ENCODE results near the gene WBP2NL.

WBP2NL gene

DNA sequence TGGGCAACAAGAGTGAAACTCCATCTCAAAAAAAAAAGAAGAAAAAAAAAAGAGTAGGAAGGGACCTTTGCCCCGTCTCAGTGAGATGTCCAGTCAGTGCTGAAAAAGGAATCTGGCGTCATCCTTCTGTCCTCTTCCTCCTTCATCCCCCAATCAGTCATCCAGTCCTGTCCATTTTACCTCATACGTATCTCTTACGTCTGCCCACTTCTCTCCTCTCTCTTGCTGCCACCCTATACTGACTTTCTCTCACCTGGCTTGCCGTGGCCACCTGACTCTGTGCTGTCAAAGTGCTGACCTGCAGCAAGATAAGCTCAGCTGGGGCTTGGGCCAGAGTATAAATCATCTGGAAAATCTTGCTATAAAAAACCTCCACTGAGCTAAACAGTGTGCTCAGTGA lies 15.7 kb upstream of the WBP2NL start:
- H2BK12ac ChIP-seq (ENCODE audit: low read length): no peak overlapping the region
- H4K8ac ChIP-seq (ENCODE audit: low read depth, low read length): no peak overlapping the region
- H2AFZ ChIP-seq (ENCODE audit: insufficient read depth, low read length, poor library complexity): no peak overlapping the region
- no peak overlapping the region for H3K4me3 ChIP-seq (ENCODE audit: low read depth, low read length)
- no peak overlapping the region for H3K18ac ChIP-seq (ENCODE audit: low read length)
- no peaks in the 10 kb centered on the region for H3K79me1 ChIP-seq (ENCODE audit: low read length)
- no peak overlapping the region for H2AK5ac ChIP-seq (ENCODE audit: low read length)
- H4K91ac ChIP-seq (ENCODE audit: low read depth, low read length): no peak overlapping the region
- H3K4me2 ChIP-seq (ENCODE audit: low read length): no peak overlapping the region
- H3K27ac ChIP-seq (ENCODE audit: low read depth, low read length): no peak overlapping the region
- DNase-seq: no peak
- H3K4me1 ChIP-seq (ENCODE audit: control insufficient read depth in 1 of 2, insufficient read depth in 2 of 2, low read length in 2 of 2): peaks cover 2 to 6% of the 10 kb centered on the region in 2 experiments
- no peaks in the 10 kb centered on the region for H3K79me2 ChIP-seq (ENCODE audit: control insufficient read depth, insufficient read depth, low read length, poor library complexity)
- H2BK120ac ChIP-seq (ENCODE audit: insufficient read depth, low read length, poor library complexity): no peak overlapping the region
- H3K4ac ChIP-seq (ENCODE audit: low read depth, low read length): no peak overlapping the region
- no peak overlapping the region for H3K9ac ChIP-seq (ENCODE audit: low read length)
- H2BK5ac ChIP-seq (ENCODE audit: low read depth, low read length, poor library complexity): no peak overlapping the region
- H3K9me3 ChIP-seq (ENCODE audit: insufficient read depth, low read depth, low read length): no peaks in the 10 kb centered on the region
- H3K23ac ChIP-seq (ENCODE audit: low read length): no peak overlapping the region
- no CpG with 5 or more reads among the region's 5 CpGs for WGBS (ENCODE audit: extremely low coverage, insufficient coverage, insufficient read length)
- no peak overlapping the region for H3K14ac ChIP-seq (ENCODE audit: low read length)
- no peak overlapping the region for H4K12ac ChIP-seq (ENCODE audit: low read depth, low read length)
- H3K36me3 ChIP-seq (ENCODE audit: control insufficient read depth in 1 of 2, insufficient read depth in 2 of 2, low read length in 2 of 2): no peaks in the 10 kb centered on the region
- H3K27me3 ChIP-seq (ENCODE audit: insufficient read depth, low read length): peaks cover 4% of the 10 kb centered on the region

- H2AK5ac ChIP-seq (ENCODE audit: low read length): no peak overlapping the region
- H3K23ac ChIP-seq (ENCODE audit: low read length): no peak overlapping the region
- no peaks in the 10 kb centered on the region for H3K36me3 ChIP-seq (ENCODE audit: control insufficient read depth in 1 of 2, insufficient read depth in 2 of 2, low read length in 2 of 2)
- H2BK12ac ChIP-seq (ENCODE audit: low read length): no peak overlapping the region
- H3K4me3 ChIP-seq (ENCODE audit: low read depth, low read length): no peak overlapping the region
- no peaks in the 10 kb centered on the region for H3K27me3 ChIP-seq (ENCODE audit: insufficient read depth, low read length)
- H4K12ac ChIP-seq (ENCODE audit: low read depth, low read length): no peak overlapping the region
- H2BK5ac ChIP-seq (ENCODE audit: low read depth, low read length, poor library complexity): no peak overlapping the region
- no peaks in the 10 kb centered on the region for H3K79me1 ChIP-seq (ENCODE audit: low read length)
- no CpG with 5 or more reads among the region's 6 CpGs for WGBS (ENCODE audit: extremely low coverage, insufficient coverage, insufficient read length)
- H4K91ac ChIP-seq (ENCODE audit: low read depth, low read length): no peak overlapping the region
- no peak overlapping the region for H2AFZ ChIP-seq (ENCODE audit: insufficient read depth, low read length, poor library complexity)
- H3K27ac ChIP-seq (ENCODE audit: low read depth, low read length): peak overlapping the region; percentile 0
- H3K4me1 ChIP-seq (ENCODE audit: control insufficient read depth in 1 of 2, insufficient read depth in 2 of 2, low read length in 2 of 2): peaks cover 2 to 6% of the 10 kb centered on the region in 2 experiments
- no peaks in the 10 kb centered on the region for H3K79me2 ChIP-seq (ENCODE audit: control insufficient read depth, insufficient read depth, low read length, poor library complexity)
- H2BK120ac ChIP-seq (ENCODE audit: insufficient read depth, low read length, poor library complexity): no peak overlapping the region
- H3K9me3 ChIP-seq (ENCODE audit: insufficient read depth, low read depth, low read length): no peaks in the 10 kb centered on the region
- DNase-seq: peak; percentile 76 to 96
- no peak overlapping the region for H3K9ac ChIP-seq (ENCODE audit: low read length)
- no peak overlapping the region for H3K18ac ChIP-seq (ENCODE audit: low read length)
- no peak overlapping the region for H3K4ac ChIP-seq (ENCODE audit: low read depth, low read length)
- H3K14ac ChIP-seq (ENCODE audit: low read length): no peak overlapping the region
- no peak overlapping the region for H3K4me2 ChIP-seq (ENCODE audit: low read length)
- no peak overlapping the region for H4K8ac ChIP-seq (ENCODE audit: low read depth, low read length)
Observed at GRCh38 chr22:41983513-41984405, 14.8 kb upstream of the WBP2NL start.

GRCh38 chr22:41987276-41987675 lies 11.3 kb upstream of the WBP2NL start:
- Histone ChIP-seq H4K91ac (ENCODE audit: low read depth, low read length) (no peak overlapping the region), H3K14ac (ENCODE audit: low read length) (no peak overlapping the region), H3K4me1 (ENCODE audit: control insufficient read depth in 1 of 2, insufficient read depth in 2 of 2, low read length in 2 of 2) (peaks cover 2 to 6% of the 10 kb centered on the region in 2 experiments), H3K79me1 (ENCODE audit: low read length) (no peaks in the 10 kb centered on the region), H3K27ac (ENCODE audit: low read depth, low read length) (no peak overlapping the region), H2AFZ (ENCODE audit: insufficient read depth, low read length, poor library complexity) (no peak overlapping the region), H2BK5ac (ENCODE audit: low read depth, low read length, poor library complexity) (no peak overlapping the region), H3K27me3 (ENCODE audit: insufficient read depth, low read length) (no peaks in the 10 kb centered on the region), H3K4me3 (ENCODE audit: low read depth, low read length) (no peak overlapping the region), H4K8ac (ENCODE audit: low read depth, low read length) (no peak overlapping the region), H2BK12ac (ENCODE audit: low read length) (no peak overlapping the region), H3K9me3 (ENCODE audit: insufficient read depth, low read depth, low read length) (no peaks in the 10 kb centered on the region), H3K18ac (ENCODE audit: low read length) (no peak overlapping the region), H3K23ac (ENCODE audit: low read length) (no peak overlapping the region), H2AK5ac (ENCODE audit: low read length) (no peak overlapping the region), H4K12ac (ENCODE audit: low read depth, low read length) (no peak overlapping the region), H3K9ac (ENCODE audit: low read length) (no peak overlapping the region), H3K36me3 (ENCODE audit: control insufficient read depth in 1 of 2, insufficient read depth in 2 of 2, low read length in 2 of 2) (no peaks in the 10 kb centered on the region), H2BK120ac (ENCODE audit: insufficient read depth, low read length, poor library complexity) (no peak overlapping the region), H3K79me2 (ENCODE audit: control insufficient read depth, insufficient read depth, low read length, poor library complexity) (no peaks in the 10 kb centered on the region), H3K4me2 (ENCODE audit: low read length) (no peak overlapping the region), H3K4ac (ENCODE audit: low read depth, low read length) (no peak overlapping the region)
- no peak for DNase-seq
- no CpG with 5 or more reads among the region's 5 CpGs for WGBS (ENCODE audit: extremely low coverage, insufficient coverage, insufficient read length)

DNA sequence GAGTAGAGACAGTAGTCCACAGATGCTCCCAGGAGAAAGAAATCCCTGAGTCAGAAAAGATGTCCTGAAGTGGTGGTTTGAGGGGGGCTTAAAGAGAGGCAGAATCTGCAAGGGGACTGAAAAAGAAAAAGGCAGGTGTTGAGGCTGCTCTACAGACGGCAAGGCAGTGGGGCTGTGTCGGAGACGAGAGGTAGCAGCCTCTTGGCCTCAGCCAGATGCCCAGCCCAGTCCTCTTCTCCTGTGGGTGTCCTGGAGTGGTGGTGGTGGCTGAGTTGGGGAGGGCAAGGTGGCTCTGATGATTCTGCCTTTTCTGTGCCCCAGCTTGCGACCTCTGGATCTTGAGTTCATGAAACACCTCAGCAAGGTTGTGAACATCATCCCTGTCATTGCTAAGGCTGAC lies 9.3 kb upstream of the WBP2NL start:
- DNase-seq: no peak
- H3K79me1 ChIP-seq (ENCODE audit: low read length): no peaks in the 10 kb centered on the region

More for the DNA sequence above, 9.3 kb upstream of the WBP2NL start:
- H4K91ac ChIP-seq (ENCODE audit: low read depth, low read length): no peak overlapping the region
- no peak overlapping the region for H3K4me2 ChIP-seq (ENCODE audit: low read length)
- H2AK5ac ChIP-seq (ENCODE audit: low read length): no peak overlapping the region
- no peaks in the 10 kb centered on the region for H3K4me1 ChIP-seq (ENCODE audit: control insufficient read depth in 1 of 2, insufficient read depth in 2 of 2, low read length in 2 of 2)
- no peak overlapping the region for H3K23ac ChIP-seq (ENCODE audit: low read length)
- H2BK12ac ChIP-seq (ENCODE audit: low read length): no peak overlapping the region
- no CpG with 5 or more reads among the region's 4 CpGs for WGBS (ENCODE audit: extremely low coverage, insufficient coverage, insufficient read length)
- no peak overlapping the region for H3K14ac ChIP-seq (ENCODE audit: low read length)
- no peaks in the 10 kb centered on the region for H3K36me3 ChIP-seq (ENCODE audit: control insufficient read depth in 1 of 2, insufficient read depth in 2 of 2, low read length in 2 of 2)
- no peak overlapping the region for H3K4ac ChIP-seq (ENCODE audit: low read depth, low read length)
- no peak overlapping the region for H4K8ac ChIP-seq (ENCODE audit: low read depth, low read length)
- H3K18ac ChIP-seq (ENCODE audit: low read length): no peak overlapping the region
- no peaks in the 10 kb centered on the region for H3K27me3 ChIP-seq (ENCODE audit: insufficient read depth, low read length)
- H3K9me3 ChIP-seq (ENCODE audit: insufficient read depth, low read depth, low read length): no peaks in the 10 kb centered on the region
- H4K12ac ChIP-seq (ENCODE audit: low read depth, low read length): no peak overlapping the region
- no peak overlapping the region for H3K4me3 ChIP-seq (ENCODE audit: low read depth, low read length)
- no peaks in the 10 kb centered on the region for H3K79me2 ChIP-seq (ENCODE audit: control insufficient read depth, insufficient read depth, low read length, poor library complexity)
- H2BK120ac ChIP-seq (ENCODE audit: insufficient read depth, low read length, poor library complexity): no peak overlapping the region
- H3K9ac ChIP-seq (ENCODE audit: low read length): no peak overlapping the region
- no peak overlapping the region for H2BK5ac ChIP-seq (ENCODE audit: low read depth, low read length, poor library complexity)
- H2AFZ ChIP-seq (ENCODE audit: insufficient read depth, low read length, poor library complexity): no peak overlapping the region
- no peak overlapping the region for H3K27ac ChIP-seq (ENCODE audit: low read depth, low read length)

Data from trophoblast cell (in vitro differentiated cells and primary cell).